H9 (cell line): Measurements from ENCODE around the gene PTTG2. TPM values are rescaled to one million over a fixed set of nuclear protein-coding genes. Genes with fewer than 3 reads are reported as not detected.

Experiments used
- DNase-seq: peaks from one replicate; pipeline ENCODE4 v3.0.0-alpha.2; 2017
- H2AFZ ChIP-seq: one replicate; pipeline ENCODE4 v1.6.1; 2013; ENCODE audit warnings: mild to moderate bottlenecking, low read length, control low read depth, moderate library complexity
- H2AK5ac ChIP-seq: 2 replicates; pipeline ENCODE4 v1.6.1; 2013; ENCODE audit warnings: low read length, control low read depth, mixed read lengths; ENCODE audit not compliant: insufficient read length
- H2BK120ac ChIP-seq: one replicate; pipeline ENCODE4 v1.6.1; 2013; ENCODE audit warnings: low read depth, mild to moderate bottlenecking, low read length, control low read depth, inconsistent platforms; ENCODE audit not compliant: poor library complexity, severe bottlenecking
- H2BK12ac ChIP-seq: 2 replicates; pipeline ENCODE4 v1.6.1; 2013; ENCODE audit warnings: low read length, control low read depth, mixed read lengths, low read depth; ENCODE audit not compliant: insufficient read length
- H2BK15ac ChIP-seq: 2 replicates; pipeline ENCODE4 v1.6.1; 2013; ENCODE audit warnings: low read depth, low read length, control low read depth
- H2BK20ac ChIP-seq: one replicate; pipeline ENCODE4 v1.6.1; 2013; ENCODE audit warnings: low read depth, mild to moderate bottlenecking, low read length, control low read depth, inconsistent platforms; ENCODE audit not compliant: poor library complexity, severe bottlenecking
- H2BK5ac ChIP-seq: 2 replicates; pipeline ENCODE4 v1.6.1; 2013; ENCODE audit warnings: low read length, control low read depth, mixed read lengths; ENCODE audit not compliant: insufficient read length
- H3K14ac ChIP-seq: 2 replicates; pipeline ENCODE4 v1.6.1; 2013; ENCODE audit warnings: low read length, control low read depth; ENCODE audit not compliant: insufficient read depth
- H3K18ac ChIP-seq: 2 replicates; pipeline ENCODE4 v1.6.1; 2013; ENCODE audit warnings: low read depth, mild to moderate bottlenecking, mixed read lengths, low read length, control low read depth; ENCODE audit not compliant: insufficient read length
- H3K23ac ChIP-seq: 2 replicates; pipeline ENCODE4 v1.6.1; 2013; ENCODE audit warnings: low read length, control low read depth, mixed read lengths, low read depth; ENCODE audit not compliant: insufficient read length
- H3K23me2 ChIP-seq: 2 replicates; pipeline ENCODE4 v1.6.1; 2013; ENCODE audit warnings: low read depth, mild to moderate bottlenecking, mixed read lengths, low read length, control low read depth; ENCODE audit not compliant: insufficient read length, poor library complexity, severe bottlenecking
- H3K27ac ChIP-seq: 2 replicates; pipeline ENCODE4 v1.5.1; 2013; ENCODE audit warnings: low read length, control low read depth, mixed read lengths, low read depth; ENCODE audit not compliant: insufficient read length
- H3K27me3 ChIP-seq: 2 replicates; pipeline ENCODE4 v1.6.1; 2013; ENCODE audit warnings: low read length, control low read depth, inconsistent platforms; ENCODE audit not compliant: insufficient read depth
- H3K4ac ChIP-seq: 2 replicates; pipeline ENCODE4 v1.6.1; 2013; ENCODE audit warnings: low read depth, mild to moderate bottlenecking, control low read depth, inconsistent platforms, low read length, moderate library complexity
- H3K4me1 ChIP-seq: 2 replicates; pipeline ENCODE4 v1.6.1; 2013; ENCODE audit warnings: low read length, control low read depth, inconsistent platforms; ENCODE audit not compliant: insufficient read depth
- H3K4me2 ChIP-seq: 2 replicates; pipeline ENCODE4 v1.6.1; 2013; ENCODE audit warnings: low read length, control low read depth, mixed read lengths; ENCODE audit not compliant: insufficient read length, insufficient read depth
- H3K56ac ChIP-seq: 2 replicates; pipeline ENCODE4 v1.6.1; 2013; ENCODE audit warnings: low read depth, mild to moderate bottlenecking, mixed read lengths, low read length, control low read depth; ENCODE audit not compliant: insufficient read length
- H3K79me1 ChIP-seq: 2 replicates; pipeline ENCODE4 v1.6.1; 2013; ENCODE audit warnings: low read depth, mild to moderate bottlenecking, moderate library complexity, low read length, control low read depth, inconsistent platforms; ENCODE audit not compliant: insufficient read depth, poor library complexity, severe bottlenecking
- H3K79me2 ChIP-seq: 2 replicates; pipeline ENCODE4 v1.6.1; 2013; ENCODE audit warnings: low read length, control low read depth, inconsistent platforms; ENCODE audit not compliant: insufficient read depth
- H3K9ac ChIP-seq: 2 replicates; pipeline ENCODE4 v1.6.1; 2013; ENCODE audit warnings: low read length, control low read depth, mixed read lengths; ENCODE audit not compliant: insufficient read length; ENCODE audit errors: extremely low read depth
- H3K9me3 ChIP-seq: one replicate; pipeline ENCODE4 v1.6.1; 2013; ENCODE audit warnings: low read depth, low read length, inconsistent platforms; ENCODE audit not compliant: control insufficient read depth
- H3T11ph ChIP-seq: one replicate; pipeline ENCODE4 v1.6.1; 2013; ENCODE audit warnings: mild to moderate bottlenecking, low read length, control low read depth, inconsistent platforms
- H4K20me1 ChIP-seq: one replicate; pipeline ENCODE4 v1.6.1; 2013; ENCODE audit not compliant: control insufficient read depth, insufficient read length, insufficient read depth
- H4K5ac ChIP-seq: 2 replicates; pipeline ENCODE4 v1.6.1; 2013; ENCODE audit warnings: low read depth, mild to moderate bottlenecking, mixed read lengths, low read length, control low read depth; ENCODE audit not compliant: insufficient read length
- H4K8ac ChIP-seq: replicated peaks from 2 replicates; pipeline ENCODE4 v1.6.1; 2013; ENCODE audit warnings: low read length, control low read depth, mixed read lengths, low read depth; ENCODE audit not compliant: insufficient read length
- H4K91ac ChIP-seq: 2 replicates; pipeline ENCODE4 v1.6.1; 2013; ENCODE audit warnings: low read depth, mild to moderate bottlenecking, moderate library complexity, mixed read lengths, low read length, control low read depth; ENCODE audit not compliant: insufficient read length
- H3K27ac Mint-ChIP-seq, 3 experiments: 2 replicates in 2 of 3; 3 replicates in 1 of 3; pipeline ENCODE4 v1.8.0; 2020 to 2021; ENCODE audit warnings: mixed read lengths in 3 of 3, mild to moderate bottlenecking in 1 of 3, moderate library complexity in 1 of 3
- H3K27me3 Mint-ChIP-seq: 2 replicates; pipeline ENCODE4 v1.8.0; 2021; ENCODE audit warnings: low read depth, mild to moderate bottlenecking, moderate library complexity, mixed read lengths
- H3K36me3 Mint-ChIP-seq, 3 experiments: 2 replicates in 2 of 3; 3 replicates in 1 of 3; pipeline ENCODE4 v1.8.0; 2020 to 2021; ENCODE audit warnings: low read depth in 3 of 3, mixed read lengths in 3 of 3; ENCODE audit not compliant: insufficient read depth in 1 of 3
- H3K4me1 Mint-ChIP-seq, 2 experiments: 2 replicates each; pipeline ENCODE4 v1.8.0; 2020; ENCODE audit warnings: mixed read lengths in 2 of 2
- H3K4me3 Mint-ChIP-seq, 2 experiments: 2 replicates in 1 of 2; 3 replicates in 1 of 2; pipeline ENCODE4 v1.8.0; 2020 to 2021; ENCODE audit warnings: mild to moderate bottlenecking in 2 of 2, mixed read lengths in 2 of 2, moderate library complexity in 1 of 2
- H3K9me3 Mint-ChIP-seq, 2 experiments: 2 replicates in 1 of 2; 3 replicates in 1 of 2; pipeline ENCODE4 v1.8.0; 2020; ENCODE audit warnings: mild to moderate bottlenecking in 2 of 2, mixed read lengths in 2 of 2, moderate library complexity in 1 of 2
- WGBS: extraction: QIAGEN DNeasy Blood & Tissue Kit; methylation state at CpG from one replicate; pipeline ENCODE4 v1.1.7; 2013; ENCODE audit warnings: missing lambda C conversion rate, low lambda C conversion rate, mixed read lengths; ENCODE audit not compliant: insufficient read length; ENCODE audit errors: extremely low coverage; 5-methylcytosine and 5-hydroxymethylcytosine counted together
- total RNA-seq: library from RNA; stranded (reverse); gene quantifications from 2 replicates; pipeline ENCODE4 v1.2.1, GENCODE V29; 2021
- TF ChIP-seq, protein P1 (sequence below): fragments of 200-600 bp; sonication (generic); conservative IDR thresholded peaks from 3 replicates; pipeline ENCODE4 v1.8.0; 2021; ENCODE audit warnings: antibody characterized with exemption, mild to moderate bottlenecking

The PTTG2 gene
- total RNA-seq, 1 experiment from 2014 or later, result not detected

- H3K79me2 ChIP-seq, result peaks cover 4% of the 10 kb centered on the region; the same call in 1 of the 2 replicates
- H3K79me1 ChIP-seq, result no peaks in the 10 kb centered on the region
- no peak overlapping the region for H2BK5ac ChIP-seq
- no peak overlapping the region for H4K5ac ChIP-seq
- H3K4ac ChIP-seq, result no peak overlapping the region
- no peaks in the 10 kb centered on the region for H4K20me1 ChIP-seq
- H4K91ac ChIP-seq, result no peak overlapping the region
- no peak overlapping the region for H3T11ph ChIP-seq
- H3K27ac ChIP-seq, result no peak overlapping the region
- H3K4me1 ChIP-seq, result peaks cover 5% of the 10 kb centered on the region; the same call in 1 of the 2 replicates
- no peak overlapping the region for H4K8ac ChIP-seq
- H3K23me2 ChIP-seq, result no peaks in the 10 kb centered on the region
- Mint-ChIP-seq H3K4me1 (peaks cover 55 to 68% of the 10 kb centered on the region in 2 experiments), H3K4me3 (no peak overlapping the region), H3K9me3 (no peaks in the 10 kb centered on the region), H3K27me3 (no peaks in the 10 kb centered on the region), H3K36me3 (no peaks in the 10 kb centered on the region; a peak in 1 of 7 replicates), H3K27ac (no peak overlapping the region)
- no peaks in the 10 kb centered on the region for H3K9me3 ChIP-seq
- no peak overlapping the region for H3K14ac ChIP-seq
- no peak overlapping the region for H3K9ac ChIP-seq
- no peak overlapping the region for H3K23ac ChIP-seq
- H3K18ac ChIP-seq, result no peak overlapping the region
- WGBS, result no CpG with 5 or more reads among the region's 1 CpG
- H2AFZ ChIP-seq, result no peak overlapping the region
- H2BK12ac ChIP-seq, result no peak overlapping the region
- no peak overlapping the region for H2BK120ac ChIP-seq
- no peak overlapping the region for H2AK5ac ChIP-seq
- no peak overlapping the region for H3K4me2 ChIP-seq
- no peak overlapping the region for H2BK15ac ChIP-seq
- no peaks in the 10 kb centered on the region for H3K27me3 ChIP-seq
- TF ChIP-seq, protein P1, sequence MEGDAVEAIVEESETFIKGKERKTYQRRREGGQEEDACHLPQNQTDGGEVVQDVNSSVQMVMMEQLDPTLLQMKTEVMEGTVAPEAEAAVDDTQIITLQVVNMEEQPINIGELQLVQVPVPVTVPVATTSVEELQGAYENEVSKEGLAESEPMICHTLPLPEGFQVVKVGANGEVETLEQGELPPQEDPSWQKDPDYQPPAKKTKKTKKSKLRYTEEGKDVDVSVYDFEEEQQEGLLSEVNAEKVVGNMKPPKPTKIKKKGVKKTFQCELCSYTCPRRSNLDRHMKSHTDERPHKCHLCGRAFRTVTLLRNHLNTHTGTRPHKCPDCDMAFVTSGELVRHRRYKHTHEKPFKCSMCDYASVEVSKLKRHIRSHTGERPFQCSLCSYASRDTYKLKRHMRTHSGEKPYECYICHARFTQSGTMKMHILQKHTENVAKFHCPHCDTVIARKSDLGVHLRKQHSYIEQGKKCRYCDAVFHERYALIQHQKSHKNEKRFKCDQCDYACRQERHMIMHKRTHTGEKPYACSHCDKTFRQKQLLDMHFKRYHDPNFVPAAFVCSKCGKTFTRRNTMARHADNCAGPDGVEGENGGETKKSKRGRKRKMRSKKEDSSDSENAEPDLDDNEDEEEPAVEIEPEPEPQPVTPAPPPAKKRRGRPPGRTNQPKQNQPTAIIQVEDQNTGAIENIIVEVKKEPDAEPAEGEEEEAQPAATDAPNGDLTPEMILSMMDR, result no peak
- no peak for DNase-seq
- H3K56ac ChIP-seq, result no peak overlapping the region
- no peak overlapping the region for H2BK20ac ChIP-seq
These were observed 43.4 kb downstream of the PTTG2 start for GRCh38 chr4:38003628-38004027.
